ENCODE results near the gene MT1H. TPM values are rescaled to one million over a fixed set of nuclear protein-coding genes. Genes with fewer than 3 reads are reported as not detected.
A peak's percentile ranks its signal among the peaks of the same experiment; 100 is the strongest.
"Not testable (repeated sequence)": the region's sequence is repeated elsewhere in the genome, so short reads cannot be mapped to it uniquely, and the experiment has no call there.

The MT1H gene
- polyA plus RNA-seq, 3 donors, result 3.8 to 23.4 (median 12.6) TPM

DNA sequence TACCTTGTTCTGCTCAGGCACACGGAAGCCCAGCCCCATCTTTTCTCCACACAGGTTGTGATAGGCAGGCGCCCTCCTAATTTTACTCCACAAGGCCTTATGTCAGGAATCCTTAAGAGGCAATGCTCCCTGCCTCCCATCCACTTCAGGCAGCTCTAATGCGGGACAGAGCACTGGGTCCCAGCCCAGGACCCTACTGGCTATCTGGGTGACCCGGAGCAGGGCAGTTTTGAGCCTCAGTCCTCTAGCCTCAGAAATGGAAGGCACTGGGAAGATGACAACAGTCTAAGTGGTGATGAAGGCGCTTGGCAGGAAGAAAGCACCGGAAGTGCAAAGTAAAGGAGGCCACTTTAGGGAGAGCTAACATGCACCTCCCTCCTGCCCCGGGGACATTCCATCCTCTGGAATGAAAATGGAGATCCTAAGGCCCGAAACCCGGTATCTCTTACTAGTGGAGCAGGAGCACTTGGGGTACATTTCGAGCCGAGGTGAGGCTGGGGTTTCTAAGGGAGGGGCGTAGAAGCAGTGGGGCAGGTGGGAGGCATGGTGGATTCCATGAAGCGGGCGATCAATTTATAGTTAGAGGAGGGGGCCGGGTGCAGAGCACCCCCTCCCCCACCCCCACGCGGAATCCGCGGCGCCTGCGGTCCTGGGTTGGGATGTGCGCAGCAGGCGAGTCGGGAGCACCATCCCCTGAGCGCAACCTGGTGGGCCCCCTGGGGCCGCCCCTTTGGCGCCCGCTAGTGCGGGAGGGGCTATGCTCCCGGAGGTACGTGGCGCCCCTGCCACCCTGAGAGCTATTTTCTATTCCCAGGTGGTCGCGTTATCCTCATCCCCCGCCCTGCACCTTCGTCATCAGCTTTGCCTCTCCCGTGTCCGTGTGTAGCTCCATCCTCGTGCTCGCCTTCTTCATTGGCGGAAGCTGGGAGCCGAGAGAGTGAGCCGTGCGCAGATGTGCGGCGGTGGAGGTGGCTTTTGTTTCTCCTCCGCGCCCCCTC, 7.0 kb upstream of the MT1H start:
- no peak for DNase-seq (ENCODE audit: low read depth in 3 of 3, low spot score in 2 of 3)

GRCh38 chr16:56664506-56664905, 5.1 kb upstream of the MT1H start:
- DNase-seq (ENCODE audit: low read depth in 3 of 3, low spot score in 2 of 3), result no peak

DNA sequence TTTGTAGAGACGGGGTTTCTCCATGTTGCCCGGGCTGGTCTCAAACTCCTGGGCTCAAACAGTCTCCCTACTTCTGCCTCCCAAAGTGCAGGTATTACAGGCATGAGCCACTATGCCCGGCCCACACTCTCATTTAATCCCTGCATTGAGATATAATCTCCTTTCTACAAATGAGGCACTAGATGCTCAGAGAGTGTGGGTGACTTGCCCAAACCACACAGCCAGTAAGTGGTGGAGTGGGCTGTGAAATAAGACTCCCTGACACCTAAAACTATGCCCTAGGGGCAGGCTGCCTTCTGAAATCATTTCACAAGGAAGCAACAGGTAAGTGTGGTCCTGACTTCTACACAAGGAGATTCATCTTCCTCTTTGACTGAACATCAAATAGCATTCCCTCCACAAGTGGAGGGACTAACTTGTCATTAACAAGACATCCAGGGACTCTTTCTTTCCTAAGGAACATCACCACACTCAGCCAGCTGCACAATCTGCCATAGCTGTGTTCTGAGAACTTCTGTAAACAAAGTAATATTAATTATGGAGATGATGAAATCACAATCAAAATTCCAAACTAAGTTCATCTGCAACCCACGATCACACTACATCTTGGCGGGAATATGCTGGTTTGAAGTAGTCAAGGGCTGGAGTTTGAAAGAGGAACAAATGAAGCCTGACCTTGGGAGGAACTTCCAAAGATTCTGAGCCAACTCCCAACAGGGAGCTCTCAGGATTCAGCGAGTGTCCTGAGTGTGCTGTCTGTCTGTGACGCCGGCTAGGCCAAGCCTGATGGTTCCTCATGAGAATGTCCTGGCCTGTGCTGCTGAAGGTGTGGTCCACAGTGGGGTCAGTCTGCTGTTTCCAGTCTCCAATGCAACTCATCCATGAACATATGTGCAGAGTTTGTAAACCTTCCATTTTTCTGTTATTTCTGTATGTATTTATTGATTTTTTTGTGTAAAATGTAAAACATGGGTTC, 4.0 kb upstream of the MT1H start:
- not testable (repeated sequence) for DNase-seq (ENCODE audit: low read depth in 3 of 3, low spot score in 2 of 3)

- no peak for DNase-seq (ENCODE audit: low read depth in 3 of 3, low spot score in 2 of 3)
These were observed 1.7 kb upstream of the MT1H start, which contains the start of gene MT1G for GRCh38 chr16:56667581-56668571. Gene MT1G, minus strand, starts transcription at chr16:56668065. Its CDS starts 72 bp downstream, at chr16:56667993.

- DNase-seq (ENCODE audit: low read depth in 3 of 3, low spot score in 2 of 3), result no peak
These were observed 416 bp downstream of the MT1H start for GRCh38 chr16:56669840-56670619.

- DNase-seq (ENCODE audit: low read depth in 3 of 3, low spot score in 2 of 3), result no peak
These were observed 963 bp downstream of the MT1H start for GRCh38 chr16:56670620-56670934.

GRCh38 chr16:56671691-56672090, 2.1 kb downstream of the MT1H start:
- not testable (repeated sequence) for DNase-seq (ENCODE audit: low read depth in 3 of 3, low spot score in 2 of 3)

DNA sequence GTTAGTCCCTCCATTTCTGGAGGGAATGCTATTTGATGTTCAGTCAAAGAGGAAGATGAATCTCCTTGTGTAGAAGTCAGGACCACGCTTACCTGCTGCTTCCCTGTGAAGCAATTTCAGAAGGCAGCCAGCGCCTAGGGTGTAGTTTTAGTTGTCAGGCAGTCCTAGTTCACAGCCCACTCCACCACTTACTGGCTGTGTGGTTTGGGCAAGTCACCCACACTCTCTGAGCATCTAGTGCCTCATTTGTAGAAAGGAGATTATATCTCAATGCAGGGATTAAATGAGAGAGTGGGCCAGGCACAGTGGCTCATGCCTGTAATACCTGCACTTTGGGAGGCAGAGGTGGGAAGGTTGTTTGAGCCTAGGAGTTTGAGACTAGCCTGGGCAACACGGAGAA, 2.6 kb downstream of the MT1H start:
- DNase-seq (ENCODE audit: low read depth in 3 of 3, low spot score in 2 of 3), result not testable (repeated sequence)

GRCh38 chr16:56672761-56673536, 3.3 kb downstream of the MT1H start:
- DNase-seq (ENCODE audit: low read depth in 3 of 3, low spot score in 2 of 3), result no peak

GRCh38 chr16:56673921-56674320, 4.3 kb downstream of the MT1H start:
- no peak for DNase-seq (ENCODE audit: low read depth in 3 of 3, low spot score in 2 of 3)

- DNase-seq (ENCODE audit: low read depth in 3 of 3, low spot score in 2 of 3), result not testable (repeated sequence)
These were observed 5.0 kb downstream of the MT1H start for GRCh38 chr16:56674570-56674969.

- no peak for DNase-seq (ENCODE audit: low read depth in 3 of 3, low spot score in 2 of 3)
These were observed 6.1 kb downstream of the MT1H start for GRCh38 chr16:56675685-56676210.

DNA sequence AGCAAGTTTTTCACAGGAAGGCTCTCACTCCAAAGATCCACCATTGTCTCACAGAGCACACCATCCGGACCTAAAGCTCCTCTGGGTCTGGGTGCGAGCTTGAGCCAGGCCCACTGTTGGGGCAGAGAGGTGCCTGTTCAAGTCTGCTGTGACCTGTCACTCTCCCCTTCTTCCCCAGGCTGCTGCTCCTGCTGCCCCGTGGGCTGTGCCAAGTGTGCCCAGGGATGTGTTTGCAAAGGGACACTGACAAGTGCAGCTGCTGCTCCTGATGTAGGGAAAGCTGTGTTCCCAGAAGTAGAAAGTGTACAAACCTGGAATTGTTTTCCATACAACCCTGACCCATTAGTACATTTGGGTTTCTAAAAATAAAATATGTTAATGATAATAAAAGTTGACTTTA, 7.9 kb downstream of the MT1H start:
- no peak for DNase-seq (ENCODE audit: low read depth in 3 of 3, low spot score in 2 of 3)

- DNase-seq (ENCODE audit: low read depth in 3 of 3, low spot score in 2 of 3), result no peak
These were observed 9.6 kb downstream of the MT1H start for GRCh38 chr16:56679078-56679730.

DNA sequence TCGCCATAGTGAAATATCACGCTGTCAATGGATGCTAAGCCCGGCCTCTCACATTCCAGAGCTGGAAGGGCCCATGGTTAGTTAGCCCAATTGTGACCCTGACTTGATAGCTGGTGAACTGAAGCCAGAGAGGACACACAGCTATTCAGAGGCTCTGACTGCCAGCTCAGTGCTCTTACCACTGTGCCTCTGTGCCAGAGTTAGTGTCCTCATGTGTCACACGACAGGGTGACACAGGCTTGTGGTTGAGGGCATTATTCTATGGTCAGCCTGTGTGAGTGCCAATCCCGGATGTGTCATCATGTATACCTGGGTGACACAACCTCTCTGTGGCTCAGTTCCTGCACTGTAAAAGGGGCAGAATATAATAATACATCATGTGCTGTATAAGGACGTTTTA, 10.2 kb downstream of the MT1H start:
- DNase-seq (ENCODE audit: low read depth in 3 of 3, low spot score in 2 of 3), result no peak

DNA sequence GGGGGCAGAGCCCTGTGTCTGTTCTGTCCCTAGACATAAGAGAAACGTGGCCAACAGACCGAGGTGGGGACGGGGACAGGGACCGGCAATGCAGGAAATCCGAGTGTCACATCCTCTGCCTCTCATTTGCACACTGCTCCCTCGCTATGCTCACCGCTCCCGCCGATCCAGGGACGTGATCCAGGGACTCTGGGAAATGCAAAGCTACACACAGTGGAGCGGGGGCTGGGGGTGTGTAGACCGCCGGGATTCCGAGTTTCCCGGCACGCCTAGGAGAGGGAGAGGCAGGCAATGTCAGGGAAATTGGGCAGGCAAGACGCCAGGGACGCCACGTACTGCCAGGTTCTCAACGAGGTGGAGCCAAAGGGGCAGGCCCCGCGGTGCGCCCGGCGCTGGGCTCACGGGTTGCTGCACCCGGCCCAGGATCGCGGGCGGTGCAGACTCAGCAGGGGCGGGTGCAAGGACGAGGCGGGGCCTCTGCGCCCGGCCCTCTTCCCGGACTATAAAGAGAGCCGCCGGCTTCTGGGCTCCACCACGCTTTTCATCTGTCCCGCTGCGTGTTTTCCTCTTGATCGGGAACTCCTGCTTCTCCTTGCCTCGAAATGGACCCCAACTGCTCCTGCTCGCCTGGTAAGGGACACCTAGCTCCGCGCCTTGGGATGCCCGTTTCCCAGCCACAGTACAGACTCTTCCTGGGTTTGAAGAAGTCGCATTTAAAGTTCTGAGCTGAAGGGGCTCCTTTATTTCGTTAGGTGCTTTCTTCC, 12.5 kb downstream of the MT1H start, which contains the start of gene MT1X:
MT1X (plus strand) TSS at position 532 of the 764 bp plus-strand sequence; CDS start at position 603, 71 bp downstream.
- peak in 2 of 3 donors; percentile 67 to 75 for DNase-seq (ENCODE audit: low read depth in 3 of 3, low spot score in 2 of 3)
